CD1c-positive myeloid dendritic cell (primary cell): ENCODE measurements around the gene TMEM208.
A peak's percentile ranks its signal among the peaks of the same experiment; 100 is the strongest.

Experiments
- DNase-seq: peaks from one replicate; pipeline ENCODE4 v3.0.0-alpha.2; 2016; ENCODE audit errors: extremely low spot score

TMEM208 gene

GRCh38 chr16:67236563-67237395 lies 9.8 kb downstream of the TMEM208 start:
- peak; percentile 63 for DNase-seq

GRCh38 chr16:67237396-67238277 lies 10.7 kb downstream of the TMEM208 start:
- DNase-seq = no peak

GRCh38 chr16:67238278-67238575 lies 11.3 kb downstream of the TMEM208 start:
- no peak for DNase-seq

- no peak for DNase-seq
Observed at GRCh38 chr16:67238806-67239470, 12.0 kb downstream of the TMEM208 start.

- no peak for DNase-seq
Observed at GRCh38 chr16:67240506-67240905, 13.6 kb downstream of the TMEM208 start.

GRCh38 chr16:67241008-67241900 lies 14.3 kb downstream of the TMEM208 start:
- peak; percentile 36 for DNase-seq

- no peak for DNase-seq
Observed at GRCh38 chr16:67242138-67242730, 15.3 kb downstream of the TMEM208 start.

GRCh38 chr16:67243481-67243880 lies 16.6 kb downstream of the TMEM208 start:
- DNase-seq = peak; percentile 63

GRCh38 chr16:67244387-67245185 lies 17.7 kb downstream of the TMEM208 start:
- DNase-seq = peak; percentile 97

- DNase-seq = no peak
Observed at GRCh38 chr16:67245186-67245585, 18.3 kb downstream of the TMEM208 start.

- DNase-seq = no peak
Observed at GRCh38 chr16:67245674-67246080, 18.7 kb downstream of the TMEM208 start.

- DNase-seq = peak; percentile 86
Observed at GRCh38 chr16:67246081-67246755, 19.3 kb downstream of the TMEM208 start.

- DNase-seq = no peak
Observed at GRCh38 chr16:67246756-67247191, 19.8 kb downstream of the TMEM208 start.

GRCh38 chr16:67247192-67248072 lies 20.5 kb downstream of the TMEM208 start, which contains the start of gene FHOD1:
Gene FHOD1 (minus strand): TSS chr16:67247481. CDS start chr16:67247410, 71 bp downstream.
- peak; percentile 97 for DNase-seq

GRCh38 chr16:67248073-67248400 lies 21.1 kb downstream of the TMEM208 start:
- no peak for DNase-seq

- DNase-seq = peak; percentile 28
Observed at GRCh38 chr16:67248401-67249177, 21.7 kb downstream of the TMEM208 start, which contains the start of gene SLC9A5. Gene SLC9A5 (plus strand): TSS chr16:67248979. CDS start chr16:67249015, 36 bp downstream.
